Sigmoid colon (tissue), 4 donors: Measurements from ENCODE around the gene SELENON.

ENCODE experiments used
- POLR2A ChIP-seq, 2 donors: fragments of 450-650 bp; IDR thresholded peaks; one replicate each; pipeline ENCODE4 v1.6.1; 2016; ENCODE audit warnings: antibody characterized with exemption in 2 of 2, mild to moderate bottlenecking in 2 of 2, moderate library complexity in 2 of 2
- POLR2AphosphoS5 ChIP-seq, 4 donors: sonication (generic); formaldehyde crosslinking; IDR thresholded peaks; one replicate each; pipeline ENCODE4 v1.6.1; 2017; ENCODE audit warnings: antibody characterized with exemption in 4 of 4
- TF ChIP-seq, protein P1 (sequence below), 4 experiments: fragments of 450-650 bp in 3 of 4; fragments of 200-600 bp in 1 of 4; IDR thresholded peaks; one replicate each; pipeline ENCODE4 v1.5.1; 2016 to 2019; ENCODE audit warnings: antibody characterized with exemption in 4 of 4, mild to moderate bottlenecking in 3 of 4, moderate library complexity in 2 of 4

DNA sequence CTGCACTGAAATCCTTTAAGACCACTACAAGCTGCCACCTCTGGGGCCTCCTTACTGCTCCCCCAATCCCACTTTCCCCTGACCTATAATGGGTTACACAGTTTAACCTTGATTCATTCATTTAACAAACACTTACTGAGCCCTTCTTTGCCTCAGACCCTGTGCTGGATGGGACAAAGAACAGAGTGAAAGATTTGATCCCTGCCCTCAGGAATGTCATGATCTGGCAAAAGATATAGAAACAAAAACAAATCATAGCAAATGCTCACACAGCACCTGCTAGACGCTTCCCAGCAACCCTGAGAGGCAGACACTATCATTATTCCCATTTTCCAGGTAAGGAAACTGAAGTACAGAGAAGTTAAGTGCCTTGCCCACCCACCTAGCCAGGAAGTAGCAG lies 66.3 kb downstream of the SELENON start:
- TF ChIP-seq, protein P1, sequence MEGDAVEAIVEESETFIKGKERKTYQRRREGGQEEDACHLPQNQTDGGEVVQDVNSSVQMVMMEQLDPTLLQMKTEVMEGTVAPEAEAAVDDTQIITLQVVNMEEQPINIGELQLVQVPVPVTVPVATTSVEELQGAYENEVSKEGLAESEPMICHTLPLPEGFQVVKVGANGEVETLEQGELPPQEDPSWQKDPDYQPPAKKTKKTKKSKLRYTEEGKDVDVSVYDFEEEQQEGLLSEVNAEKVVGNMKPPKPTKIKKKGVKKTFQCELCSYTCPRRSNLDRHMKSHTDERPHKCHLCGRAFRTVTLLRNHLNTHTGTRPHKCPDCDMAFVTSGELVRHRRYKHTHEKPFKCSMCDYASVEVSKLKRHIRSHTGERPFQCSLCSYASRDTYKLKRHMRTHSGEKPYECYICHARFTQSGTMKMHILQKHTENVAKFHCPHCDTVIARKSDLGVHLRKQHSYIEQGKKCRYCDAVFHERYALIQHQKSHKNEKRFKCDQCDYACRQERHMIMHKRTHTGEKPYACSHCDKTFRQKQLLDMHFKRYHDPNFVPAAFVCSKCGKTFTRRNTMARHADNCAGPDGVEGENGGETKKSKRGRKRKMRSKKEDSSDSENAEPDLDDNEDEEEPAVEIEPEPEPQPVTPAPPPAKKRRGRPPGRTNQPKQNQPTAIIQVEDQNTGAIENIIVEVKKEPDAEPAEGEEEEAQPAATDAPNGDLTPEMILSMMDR (IDR thresholded peaks at IDR 0.05): no peak
- TF ChIP-seq POLR2AphosphoS5 (IDR thresholded peaks at IDR 0.05) (no peak), POLR2A (IDR thresholded peaks at IDR 0.05) (no peak)
